ENCODE data around the gene MRPS12.

GRCh38 chr19:38905620-38906019 is 25.1 kb upstream of the MRPS12 start:
- TF ChIP-seq CTCF (IDR thresholded peaks at IDR 0.05) (no peak), POLR2A (IDR thresholded peaks at IDR 0.05) (no peak)
